HG02852 (cell line): ENCODE results near the gene NEU2.

Experiments
- ATAC-seq: cut with Tn5 transposase; IDR thresholded peaks from one replicate; pipeline ENCODE4 v1.9.1; 2021; ENCODE audit warnings: mild to moderate bottlenecking, moderate library complexity; ENCODE audit not compliant: unreplicated experiment

The NEU2 gene

DNA sequence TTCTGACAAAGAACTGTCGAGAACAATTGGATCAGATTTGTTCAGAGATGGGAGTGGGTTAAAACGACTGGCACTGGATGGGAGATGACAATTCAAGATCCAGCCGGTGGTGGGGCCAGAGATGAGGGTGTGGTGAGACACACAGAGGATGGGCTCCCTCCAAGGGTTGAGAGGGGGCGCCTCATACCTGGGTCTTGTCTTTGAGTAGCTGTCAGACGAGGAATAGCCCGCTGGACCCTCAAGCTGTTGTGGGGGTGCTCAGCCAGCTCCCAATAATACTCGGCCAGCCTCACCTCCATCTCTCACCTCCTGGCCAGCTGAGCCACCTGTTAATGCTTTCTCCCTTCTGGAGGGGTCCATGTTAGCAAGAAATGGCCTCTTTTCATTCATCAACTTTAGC lies 41.6 kb downstream of the NEU2 start:
- no peak for ATAC-seq

DNA sequence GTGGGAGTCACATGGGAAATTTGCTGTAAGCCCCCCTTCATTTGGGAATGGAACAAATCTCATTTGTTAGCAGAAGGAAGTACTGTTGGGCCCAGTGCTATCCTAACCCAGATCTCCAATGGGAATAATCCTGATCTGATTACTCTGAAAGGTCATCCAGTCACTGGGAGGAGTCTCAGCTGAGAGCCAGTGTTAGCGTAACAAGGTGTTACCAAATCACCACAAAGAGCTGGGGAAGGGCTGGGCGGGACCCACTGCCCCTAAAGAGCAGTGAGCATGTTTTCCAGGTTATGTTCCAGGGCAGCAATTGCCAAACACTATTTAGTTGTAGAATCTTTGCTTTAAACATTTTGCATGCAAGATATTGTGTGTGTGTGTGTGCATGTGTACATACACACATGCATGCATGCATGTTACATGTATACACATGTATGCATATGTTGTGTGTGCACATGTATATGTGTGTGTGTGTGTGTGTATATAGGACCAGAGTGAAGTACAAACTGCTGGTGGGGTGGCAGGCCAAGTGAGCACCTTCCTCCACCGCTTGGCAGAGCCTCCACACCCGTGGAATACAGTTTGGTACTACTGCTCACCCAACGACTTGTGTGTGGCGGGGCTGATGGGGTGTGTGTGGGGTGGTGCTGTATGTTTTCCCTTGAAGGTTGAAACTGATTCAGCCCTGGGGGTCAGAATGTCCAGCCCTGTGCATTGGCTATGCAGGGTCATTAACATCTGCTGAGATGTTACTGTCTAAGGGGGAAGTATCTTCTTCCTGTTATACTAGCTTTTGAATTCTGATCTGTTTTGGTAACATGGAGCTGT lies 42.9 kb downstream of the NEU2 start:
- ATAC-seq = no peak

DNA sequence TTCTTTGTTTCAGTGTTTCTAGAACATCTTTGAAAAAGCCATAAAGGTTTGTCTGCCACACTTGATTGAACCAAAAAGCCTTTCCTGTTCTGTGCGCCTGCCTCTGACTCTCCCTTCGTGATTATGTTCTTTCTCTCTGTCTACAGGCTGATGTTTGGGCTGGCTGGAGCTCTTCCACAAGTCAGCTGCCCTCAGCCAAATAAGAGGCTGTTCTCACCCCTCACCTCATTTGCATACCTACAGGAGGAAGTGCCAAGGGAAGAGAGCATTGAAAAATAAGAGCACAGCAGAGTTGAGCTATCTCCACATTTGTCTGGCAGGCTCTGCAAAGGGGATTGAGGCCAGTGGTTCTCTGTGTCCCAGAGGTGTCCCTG lies 43.5 kb downstream of the NEU2 start:
- peak; percentile 58 for ATAC-seq

DNA sequence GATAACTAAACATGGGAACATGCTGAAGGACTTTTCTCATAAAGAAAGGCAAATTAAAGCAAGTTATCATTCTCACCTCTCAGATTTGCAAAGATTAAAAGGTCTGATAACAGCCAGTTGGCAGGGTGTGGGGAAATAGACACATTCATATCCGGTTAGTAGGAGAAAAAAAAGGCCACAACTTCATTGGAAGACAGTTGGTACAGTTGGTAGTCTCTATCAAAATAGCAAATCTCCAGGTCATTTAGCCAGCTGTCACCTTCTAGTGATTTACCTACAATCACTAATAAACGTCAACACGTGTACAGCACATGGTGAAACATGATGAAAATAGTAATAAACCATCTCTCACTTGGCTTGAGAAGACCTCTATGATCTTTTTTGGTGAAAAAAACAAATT lies 44.3 kb downstream of the NEU2 start:
- ATAC-seq = no peak

DNA sequence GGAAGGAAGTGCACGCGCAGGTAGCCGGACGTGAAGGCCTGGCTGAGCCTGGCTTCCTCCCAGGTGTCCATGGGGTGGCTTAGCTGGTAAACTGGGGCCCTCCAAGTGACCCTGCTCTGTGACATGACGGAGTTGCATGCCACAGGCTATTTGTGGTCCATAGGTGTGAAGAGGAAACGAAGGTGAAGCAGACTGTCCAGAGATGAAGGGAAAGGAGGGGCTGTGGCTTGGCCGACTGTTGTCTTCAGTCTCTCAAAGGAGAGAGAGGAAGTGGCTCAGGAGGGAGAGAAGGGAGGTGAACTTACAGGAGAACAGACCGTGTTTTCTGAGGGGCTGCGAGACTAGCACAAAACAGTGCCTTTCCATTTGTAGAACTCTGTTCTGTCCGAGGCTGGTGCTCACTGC lies 47.0 kb downstream of the NEU2 start:
- ATAC-seq = peak; percentile 35

DNA sequence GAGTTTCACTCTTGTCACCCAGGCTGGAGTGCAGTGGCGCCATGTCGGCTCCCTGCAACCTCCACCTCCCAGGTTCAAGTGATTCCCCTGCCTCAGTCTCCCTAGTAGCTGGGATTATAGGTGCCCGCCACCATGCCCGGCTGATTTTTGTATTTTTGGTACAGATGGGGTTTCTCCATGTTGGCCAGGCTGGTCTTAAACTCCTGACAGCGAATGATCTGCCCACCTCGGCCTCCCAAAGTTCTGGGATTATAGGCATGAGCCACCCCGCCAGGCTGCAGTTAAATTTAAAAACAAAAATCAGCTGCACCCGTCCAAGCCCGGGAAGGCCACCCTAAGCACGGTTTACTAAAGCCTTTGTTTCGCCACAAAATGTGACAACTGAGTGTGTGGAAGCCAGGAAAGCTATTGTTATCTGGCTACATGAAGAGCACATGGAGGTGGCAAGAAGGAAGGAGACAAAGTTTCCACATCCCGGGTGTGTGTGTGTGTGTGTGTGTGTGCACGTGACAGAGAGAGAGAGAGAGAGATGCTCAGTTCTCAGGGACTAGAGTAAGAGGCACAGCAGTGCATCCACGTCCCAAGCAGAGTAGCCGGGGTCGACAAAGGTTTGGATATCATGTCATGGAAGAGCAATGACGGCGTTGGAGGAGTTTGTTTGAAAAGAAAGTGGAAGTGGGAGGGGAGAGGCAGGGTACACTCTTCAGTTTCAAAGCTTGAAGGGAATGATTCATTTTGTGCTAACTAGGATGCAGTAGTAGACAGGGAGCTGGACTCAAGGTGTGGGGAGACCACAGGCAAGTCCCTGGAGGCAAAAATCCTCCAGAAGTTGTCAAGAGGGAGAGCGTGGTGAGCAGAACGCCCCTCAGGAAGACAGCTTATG lies 47.7 kb downstream of the NEU2 start:
- ATAC-seq = no peak

DNA sequence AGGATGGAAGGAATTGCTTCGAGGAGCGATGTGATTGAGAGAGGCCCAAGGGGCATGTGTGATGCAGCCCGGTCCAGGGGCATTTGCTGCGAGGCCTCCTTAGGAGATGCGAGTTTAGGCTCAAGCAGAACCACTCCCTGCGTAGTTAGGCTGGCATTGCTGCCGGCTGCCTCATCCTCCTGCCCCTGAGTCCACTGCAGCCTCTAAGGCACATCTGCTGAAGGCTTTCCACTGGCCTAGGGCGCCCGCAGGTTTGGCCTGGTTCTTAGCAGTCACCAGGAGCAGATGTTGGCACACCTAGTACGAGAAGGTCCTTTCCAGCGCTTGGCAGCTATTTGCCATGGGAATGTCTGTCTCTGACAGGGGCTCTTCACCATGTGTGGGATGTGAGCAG lies 48.4 kb downstream of the NEU2 start:
- ATAC-seq = no peak

DNA sequence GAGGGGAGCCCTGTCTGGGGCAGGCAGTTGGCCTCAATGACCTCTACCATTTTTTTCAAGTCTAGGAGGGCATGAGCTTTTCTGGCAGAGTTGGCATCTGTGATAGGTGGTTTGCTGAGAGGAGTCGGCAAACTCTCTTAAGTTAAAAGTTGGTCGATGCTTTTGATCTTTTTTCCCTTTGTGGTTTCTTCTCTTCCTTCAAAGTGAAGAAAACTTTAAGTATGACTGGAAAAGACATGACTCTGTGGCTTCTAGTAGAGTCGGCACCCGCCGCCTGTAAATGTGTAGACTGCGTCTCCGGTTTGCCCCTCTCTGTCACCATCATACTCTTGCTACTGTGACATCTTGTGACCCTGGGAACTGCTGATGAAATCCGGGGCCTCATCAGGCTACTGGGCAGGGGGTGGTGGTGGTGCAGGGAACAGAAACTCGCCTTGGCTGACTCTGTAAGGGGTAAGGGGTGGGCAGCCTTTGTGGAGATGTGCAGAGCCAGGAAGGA lies 48.8 kb downstream of the NEU2 start:
- no peak for ATAC-seq

DNA sequence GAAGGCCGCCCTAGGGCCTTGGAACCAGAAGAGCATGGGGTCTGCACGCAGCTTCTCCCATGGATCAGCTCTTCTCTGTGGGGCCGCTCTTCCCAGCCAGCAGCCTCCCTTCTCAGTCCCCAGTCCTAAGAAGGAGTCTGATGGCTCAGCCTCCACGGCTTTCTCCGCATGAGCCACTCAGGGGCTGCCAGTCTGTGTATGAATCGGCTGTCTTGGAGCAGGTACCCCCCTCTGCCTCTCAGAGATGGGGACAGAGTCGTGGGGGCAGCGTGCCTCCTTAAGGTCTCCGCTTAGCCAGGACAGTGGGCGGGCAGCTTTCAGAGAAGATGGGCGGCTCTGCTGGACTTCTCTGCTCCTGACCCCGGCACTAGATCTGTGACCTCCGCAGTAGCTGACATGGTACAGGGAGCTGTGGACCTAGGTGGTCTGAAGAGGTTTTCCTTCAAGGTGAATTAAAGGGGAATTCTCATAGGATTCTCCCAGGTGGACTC lies 49.3 kb downstream of the NEU2 start:
- no peak for ATAC-seq

DNA sequence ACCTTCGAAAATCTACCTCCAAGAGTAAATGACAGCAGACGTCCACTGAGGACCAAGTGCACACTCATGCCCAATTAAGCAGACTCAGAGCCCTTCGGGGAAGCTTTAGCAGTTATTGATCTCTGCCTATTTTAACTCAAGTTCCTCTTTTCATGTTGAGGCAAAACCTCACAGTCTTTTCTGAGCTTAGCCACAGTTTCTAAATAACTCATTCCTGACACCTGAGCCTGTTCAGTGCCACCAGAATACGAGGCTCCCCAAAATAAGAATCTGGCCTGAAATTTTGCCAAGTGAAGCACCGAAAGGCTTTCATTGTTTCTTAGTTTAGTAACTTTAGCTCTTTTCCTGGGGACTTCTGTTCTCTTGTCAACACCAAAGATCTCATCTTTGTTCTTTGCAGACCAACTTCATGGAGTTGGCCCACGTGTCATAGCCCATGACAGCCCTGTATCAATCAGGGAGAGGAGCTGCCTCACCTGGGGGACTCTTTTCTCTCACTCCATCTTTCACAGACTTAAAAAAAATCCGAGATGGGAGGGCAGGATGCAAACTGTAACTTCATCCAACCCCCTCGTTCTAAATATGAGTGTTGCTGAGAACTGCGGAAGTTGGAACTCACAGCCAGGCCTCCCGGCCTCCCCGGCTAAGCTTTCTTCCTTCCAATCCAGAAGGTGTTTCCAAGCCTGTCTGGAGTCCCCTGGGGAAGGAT lies 49.9 kb downstream of the NEU2 start:
- peak; percentile 48 for ATAC-seq

DNA sequence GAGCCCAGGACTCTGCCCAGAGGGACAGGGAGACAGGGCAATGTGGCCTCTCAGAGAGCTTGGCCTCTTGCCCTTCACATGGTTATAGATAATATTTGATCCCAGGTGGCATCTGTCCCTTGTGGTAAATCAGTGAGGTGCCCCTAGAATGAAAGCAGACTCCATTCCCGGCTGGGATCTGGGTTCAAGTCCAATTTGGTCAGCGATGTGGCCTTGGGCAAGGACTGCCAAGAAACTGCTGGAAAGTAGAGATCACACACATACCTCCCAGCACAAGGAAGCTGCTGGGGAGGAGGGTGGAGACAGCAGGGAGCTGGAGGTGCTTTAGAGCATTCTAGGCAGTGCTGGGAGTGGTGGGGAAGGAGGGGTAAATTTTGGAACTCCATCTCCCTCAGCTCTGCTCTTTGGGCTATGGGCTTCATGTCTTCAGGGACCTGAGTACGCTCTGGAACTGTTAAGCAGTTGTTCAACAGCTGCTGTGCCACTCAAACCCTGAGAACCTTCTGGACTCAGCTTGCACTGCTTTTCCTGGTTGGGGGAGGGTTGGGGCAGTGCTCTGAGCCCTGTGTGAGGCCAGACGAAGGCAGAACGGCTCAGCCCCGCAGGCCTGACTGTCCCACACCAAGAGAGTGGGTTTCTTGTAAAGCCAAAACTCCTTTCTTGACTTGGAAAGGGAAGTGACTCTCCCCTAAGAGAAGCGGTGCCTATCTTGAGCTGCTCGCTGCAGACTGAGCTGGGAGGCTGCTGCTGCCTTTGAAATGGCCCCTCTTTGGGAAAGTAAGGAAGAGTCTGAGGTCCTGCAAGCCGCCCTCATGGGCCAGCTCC lies 50.7 kb downstream of the NEU2 start:
- ATAC-seq = no peak

DNA sequence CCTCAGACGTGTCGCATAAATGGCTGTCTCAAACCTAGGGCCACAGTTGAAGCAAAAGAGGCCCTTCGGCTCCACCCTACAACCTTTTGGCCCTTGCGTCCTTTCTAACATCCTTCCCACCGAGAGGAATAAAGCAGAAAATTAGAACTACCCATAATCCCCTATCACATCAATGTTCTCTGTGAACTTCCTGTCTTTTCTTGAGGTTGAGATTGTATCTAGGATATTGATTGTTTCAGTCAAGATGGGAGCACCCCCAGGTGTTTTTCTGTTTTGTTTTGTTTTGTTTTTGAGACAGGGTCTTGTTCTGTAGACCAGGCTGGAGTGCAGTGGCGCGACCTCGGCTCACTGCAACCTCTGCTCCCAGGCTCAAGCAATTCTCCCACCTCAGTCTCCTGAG lies 51.3 kb downstream of the NEU2 start:
- no peak for ATAC-seq

DNA sequence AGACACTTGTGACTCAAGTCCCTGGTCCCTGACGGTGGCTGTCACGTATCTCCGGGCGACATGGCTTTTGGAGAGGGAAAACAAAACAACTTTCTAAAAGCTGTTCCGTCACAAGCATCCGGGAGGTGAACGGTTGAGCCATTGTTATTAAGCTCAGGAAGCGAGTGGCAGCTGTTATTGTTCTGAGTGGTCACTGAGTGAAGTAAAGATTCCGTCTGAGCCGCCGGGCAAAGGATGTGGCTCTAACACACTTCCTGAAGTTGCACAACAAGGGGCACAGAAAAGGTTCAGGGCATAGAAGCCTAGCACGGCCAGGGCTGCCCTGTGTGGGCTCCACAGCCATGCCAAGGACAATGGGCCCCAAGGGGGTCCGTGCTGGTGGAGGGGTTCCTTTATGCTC lies 52.0 kb downstream of the NEU2 start:
- no peak for ATAC-seq
